ENCODE measurements around the gene ZDHHC12.

The ZDHHC12 gene

DNA sequence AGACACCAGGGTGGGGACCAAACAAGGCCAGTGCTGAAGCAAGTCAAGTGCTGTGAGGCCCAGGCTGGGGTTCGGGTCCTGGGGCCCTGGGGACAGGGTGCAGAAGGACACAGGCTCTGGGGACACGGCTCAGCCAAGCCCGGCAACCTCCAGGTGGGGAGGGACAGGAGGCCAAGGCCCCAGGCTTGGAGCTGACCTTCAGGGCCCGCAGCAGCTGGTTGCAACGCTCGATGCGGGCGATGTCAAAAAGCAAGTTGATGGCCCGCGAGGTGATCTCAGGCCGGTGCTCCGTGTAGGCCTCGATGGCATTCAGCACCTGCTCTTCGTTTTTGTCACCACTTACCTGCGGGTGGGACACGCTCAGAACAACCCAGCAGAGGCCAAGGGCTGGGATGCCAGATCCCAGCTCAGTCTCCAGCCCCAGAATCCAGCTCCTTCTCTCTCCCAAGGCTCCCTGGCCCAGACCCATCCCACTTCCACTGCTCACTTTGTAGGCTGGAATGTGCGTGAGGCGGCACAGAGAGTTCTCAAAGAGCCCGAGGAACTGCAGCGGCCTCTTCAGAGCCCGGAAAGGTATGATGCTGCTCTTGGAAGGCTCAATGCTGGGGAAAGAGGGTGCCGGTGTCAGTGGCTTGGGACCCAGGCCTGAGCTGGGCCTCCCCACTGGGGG is 27.1 kb upstream of the ZDHHC12 start:
- no peaks in the 10 kb centered on the region for H3K27me3 ChIP-seq (ENCODE audit: insufficient read depth, low read length)
- H3K9me3 ChIP-seq (ENCODE audit: low read length), result no peaks in the 10 kb centered on the region
- peaks cover 28% of the 10 kb centered on the region for H3K36me3 ChIP-seq (ENCODE audit: insufficient read depth, low read length)
- H2AFZ ChIP-seq (ENCODE audit: low read depth, low read length), result no peak overlapping the region
- H3K4me1 ChIP-seq (ENCODE audit: insufficient read depth, low read length), result no peaks in the 10 kb centered on the region
- no peak overlapping the region for H3K4me3 ChIP-seq (ENCODE audit: low read length)

GRCh38 chr9:128747241-128747640 is 23.3 kb upstream of the ZDHHC12 start:
- no peak overlapping the region for H3K4me3 ChIP-seq (ENCODE audit: low read length)
- H3K27me3 ChIP-seq (ENCODE audit: insufficient read depth, low read length), result no peaks in the 10 kb centered on the region
- no peaks in the 10 kb centered on the region for H3K4me1 ChIP-seq (ENCODE audit: insufficient read depth, low read length)
- peaks cover 16% of the 10 kb centered on the region for H3K36me3 ChIP-seq (ENCODE audit: insufficient read depth, low read length)
- no peak overlapping the region for H2AFZ ChIP-seq (ENCODE audit: low read depth, low read length)
- no peaks in the 10 kb centered on the region for H3K9me3 ChIP-seq (ENCODE audit: low read length)

GRCh38 chr9:128743421-128743820 is 19.5 kb upstream of the ZDHHC12 start:
- no peaks in the 10 kb centered on the region for H3K9me3 ChIP-seq (ENCODE audit: low read length)
- no peaks in the 10 kb centered on the region for H3K4me1 ChIP-seq (ENCODE audit: insufficient read depth, low read length)
- peaks cover 18% of the 10 kb centered on the region for H3K36me3 ChIP-seq (ENCODE audit: insufficient read depth, low read length)
- no peak overlapping the region for H3K4me3 ChIP-seq (ENCODE audit: low read length)
- H2AFZ ChIP-seq (ENCODE audit: low read depth, low read length), result no peak overlapping the region
- H3K27me3 ChIP-seq (ENCODE audit: insufficient read depth, low read length), result no peaks in the 10 kb centered on the region

DNA sequence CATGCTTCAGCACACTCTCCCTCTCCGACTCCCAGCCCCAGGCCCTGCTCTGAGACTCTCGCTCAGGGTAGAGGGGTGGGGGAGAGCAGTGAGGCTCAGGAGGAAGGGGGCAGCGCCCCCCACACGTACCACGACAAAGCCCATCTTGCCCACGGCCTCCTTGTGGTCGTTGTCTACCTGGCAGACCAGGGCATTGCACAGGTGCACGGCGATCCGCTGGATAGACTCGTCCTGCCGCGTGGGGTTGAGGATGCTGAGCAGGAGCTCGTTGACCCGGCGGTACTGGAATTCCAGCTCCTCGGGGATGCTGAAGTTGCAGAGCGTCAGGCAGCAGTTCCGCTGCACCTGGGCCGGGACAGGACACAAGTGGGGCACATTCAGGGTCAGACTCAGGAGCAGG is 18.5 kb upstream of the ZDHHC12 start:
- Histone ChIP-seq H3K9me3 (ENCODE audit: low read length) (no peaks in the 10 kb centered on the region), H2AFZ (ENCODE audit: low read depth, low read length) (no peak overlapping the region), H3K36me3 (ENCODE audit: insufficient read depth, low read length) (peaks cover 19% of the 10 kb centered on the region)

GRCh38 chr9:128735373-128735772 is 11.4 kb upstream of the ZDHHC12 start:
- Histone ChIP-seq H3K27me3 (ENCODE audit: insufficient read depth, low read length) (no peaks in the 10 kb centered on the region), H3K36me3 (ENCODE audit: insufficient read depth, low read length) (peaks cover 32% of the 10 kb centered on the region), H2AFZ (ENCODE audit: low read depth, low read length) (no peak overlapping the region)

More for the DNA sequence above, 18.5 kb upstream of the ZDHHC12 start:
- H3K27me3 ChIP-seq (ENCODE audit: insufficient read depth, low read length), result no peaks in the 10 kb centered on the region
- no peaks in the 10 kb centered on the region for H3K4me1 ChIP-seq (ENCODE audit: insufficient read depth, low read length)
- no peak overlapping the region for H3K4me3 ChIP-seq (ENCODE audit: low read length)

GRCh38 chr9:128733256-128733655 is 9.3 kb upstream of the ZDHHC12 start:
- Histone ChIP-seq H3K4me1 (ENCODE audit: insufficient read depth, low read length) (no peaks in the 10 kb centered on the region), H3K36me3 (ENCODE audit: insufficient read depth, low read length) (peaks cover 26% of the 10 kb centered on the region), H3K27me3 (ENCODE audit: insufficient read depth, low read length) (no peaks in the 10 kb centered on the region), H2AFZ (ENCODE audit: low read depth, low read length) (no peak overlapping the region), H3K4me3 (ENCODE audit: low read length) (no peak overlapping the region), H3K9me3 (ENCODE audit: low read length) (no peaks in the 10 kb centered on the region)

More at GRCh38 chr9:128735373-128735772, 11.4 kb upstream of the ZDHHC12 start:
- Histone ChIP-seq H3K9me3 (ENCODE audit: low read length) (no peaks in the 10 kb centered on the region), H3K4me3 (ENCODE audit: low read length) (no peak overlapping the region), H3K4me1 (ENCODE audit: insufficient read depth, low read length) (no peaks in the 10 kb centered on the region)

DNA sequence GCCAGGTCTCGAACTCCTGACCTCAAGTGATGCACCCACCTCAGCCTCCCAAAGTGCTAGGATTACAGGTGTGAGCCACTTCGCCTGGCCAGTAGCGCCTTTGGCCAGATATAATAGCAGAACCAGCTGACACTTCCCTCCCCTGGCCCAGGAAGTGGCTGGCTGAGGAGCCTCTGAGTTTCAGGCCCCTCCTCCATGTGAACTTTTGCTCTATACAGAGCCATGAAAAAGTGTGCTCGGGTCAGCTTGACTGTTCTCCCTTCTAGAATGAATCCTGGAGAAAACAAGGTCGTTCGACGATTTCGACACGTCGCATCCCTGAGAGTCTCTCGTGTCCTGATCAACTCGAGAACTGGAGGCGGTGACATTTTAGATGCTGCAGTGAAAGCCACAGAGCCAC is 8.6 kb upstream of the ZDHHC12 start:
- no peak overlapping the region for H2AFZ ChIP-seq (ENCODE audit: low read depth, low read length)
- H3K9me3 ChIP-seq (ENCODE audit: low read length), result no peaks in the 10 kb centered on the region
- no peaks in the 10 kb centered on the region for H3K27me3 ChIP-seq (ENCODE audit: insufficient read depth, low read length)
- H3K4me3 ChIP-seq (ENCODE audit: low read length), result no peak overlapping the region
- H3K4me1 ChIP-seq (ENCODE audit: insufficient read depth, low read length), result no peaks in the 10 kb centered on the region
- peaks cover 26% of the 10 kb centered on the region for H3K36me3 ChIP-seq (ENCODE audit: insufficient read depth, low read length)

- H3K9me3 ChIP-seq (ENCODE audit: low read length), result no peaks in the 10 kb centered on the region
- no peaks in the 10 kb centered on the region for H3K27me3 ChIP-seq (ENCODE audit: insufficient read depth, low read length)
- no peak overlapping the region for H2AFZ ChIP-seq (ENCODE audit: low read depth, low read length)
- no peaks in the 10 kb centered on the region for H3K4me1 ChIP-seq (ENCODE audit: insufficient read depth, low read length)
- peaks cover 21% of the 10 kb centered on the region for H3K36me3 ChIP-seq (ENCODE audit: insufficient read depth, low read length)
- H3K4me3 ChIP-seq (ENCODE audit: low read length), result no peak overlapping the region
These were observed 7.8 kb upstream of the ZDHHC12 start for GRCh38 chr9:128731691-128732090.

GRCh38 chr9:128731093-128731492 is 7.2 kb upstream of the ZDHHC12 start:
- no peaks in the 10 kb centered on the region for H3K27me3 ChIP-seq (ENCODE audit: insufficient read depth, low read length)
- peaks cover 21% of the 10 kb centered on the region for H3K36me3 ChIP-seq (ENCODE audit: insufficient read depth, low read length)
- no peak overlapping the region for H3K4me3 ChIP-seq (ENCODE audit: low read length)
- H3K4me1 ChIP-seq (ENCODE audit: insufficient read depth, low read length), result no peaks in the 10 kb centered on the region
- H2AFZ ChIP-seq (ENCODE audit: low read depth, low read length), result no peak overlapping the region
- H3K9me3 ChIP-seq (ENCODE audit: low read length), result no peaks in the 10 kb centered on the region

GRCh38 chr9:128729766-128730517 is 6.0 kb upstream of the ZDHHC12 start:
- no peaks in the 10 kb centered on the region for H3K4me1 ChIP-seq (ENCODE audit: insufficient read depth, low read length)
- H3K4me3 ChIP-seq (ENCODE audit: low read length), result no peak overlapping the region
- H3K36me3 ChIP-seq (ENCODE audit: insufficient read depth, low read length), result peaks cover 16% of the 10 kb centered on the region
- no peaks in the 10 kb centered on the region for H3K9me3 ChIP-seq (ENCODE audit: low read length)
- H2AFZ ChIP-seq (ENCODE audit: low read depth, low read length), result no peak overlapping the region
- no peaks in the 10 kb centered on the region for H3K27me3 ChIP-seq (ENCODE audit: insufficient read depth, low read length)

DNA sequence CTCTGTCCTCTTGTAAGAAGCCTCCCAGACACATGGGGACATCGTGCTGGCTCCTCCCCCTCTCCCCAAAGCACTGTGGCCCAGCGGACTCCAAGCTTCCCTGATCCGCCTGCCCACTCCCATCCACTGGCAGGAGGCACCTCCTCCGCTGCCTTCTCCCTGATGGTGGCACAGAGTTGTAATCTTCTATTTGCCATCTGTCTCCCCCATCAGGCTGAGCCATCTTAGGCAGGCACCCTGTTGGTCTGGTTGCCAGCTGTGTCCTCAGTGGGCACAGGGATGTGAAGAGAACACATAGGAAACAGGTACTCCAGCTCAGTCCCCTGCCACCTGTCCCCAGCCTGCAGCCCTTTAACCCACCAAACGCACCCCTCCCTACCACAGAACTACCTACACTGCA is 5.4 kb upstream of the ZDHHC12 start:
- H3K27me3 ChIP-seq (ENCODE audit: insufficient read depth, low read length), result no peaks in the 10 kb centered on the region
- H3K4me3 ChIP-seq (ENCODE audit: low read length), result no peak overlapping the region
- H3K4me1 ChIP-seq (ENCODE audit: insufficient read depth, low read length), result no peaks in the 10 kb centered on the region
- H3K9me3 ChIP-seq (ENCODE audit: low read length), result no peaks in the 10 kb centered on the region
- H3K36me3 ChIP-seq (ENCODE audit: insufficient read depth, low read length), result peaks cover 10% of the 10 kb centered on the region
- H2AFZ ChIP-seq (ENCODE audit: low read depth, low read length), result no peak overlapping the region

DNA sequence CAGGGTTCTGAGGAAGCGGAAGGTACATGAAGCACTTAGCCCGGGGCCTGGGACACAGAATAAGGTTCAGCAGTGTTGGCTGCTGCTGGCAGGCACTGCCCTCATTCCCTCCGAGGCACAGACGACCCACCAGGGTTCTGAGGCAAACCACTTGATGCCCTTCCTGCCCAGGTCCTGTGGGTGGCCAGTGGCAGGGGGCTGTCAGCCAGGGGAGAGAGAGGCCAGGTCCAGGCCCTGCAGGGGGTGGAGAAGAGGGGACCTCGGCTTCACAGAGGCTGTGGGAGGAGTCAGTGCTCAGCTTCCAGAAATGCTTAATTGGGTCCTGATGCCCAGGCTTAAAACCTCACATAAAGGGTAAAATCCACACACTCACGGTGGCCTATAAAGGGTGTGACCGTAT is 4.4 kb upstream of the ZDHHC12 start:
- no peaks in the 10 kb centered on the region for H3K27me3 ChIP-seq (ENCODE audit: insufficient read depth, low read length)

DNA sequence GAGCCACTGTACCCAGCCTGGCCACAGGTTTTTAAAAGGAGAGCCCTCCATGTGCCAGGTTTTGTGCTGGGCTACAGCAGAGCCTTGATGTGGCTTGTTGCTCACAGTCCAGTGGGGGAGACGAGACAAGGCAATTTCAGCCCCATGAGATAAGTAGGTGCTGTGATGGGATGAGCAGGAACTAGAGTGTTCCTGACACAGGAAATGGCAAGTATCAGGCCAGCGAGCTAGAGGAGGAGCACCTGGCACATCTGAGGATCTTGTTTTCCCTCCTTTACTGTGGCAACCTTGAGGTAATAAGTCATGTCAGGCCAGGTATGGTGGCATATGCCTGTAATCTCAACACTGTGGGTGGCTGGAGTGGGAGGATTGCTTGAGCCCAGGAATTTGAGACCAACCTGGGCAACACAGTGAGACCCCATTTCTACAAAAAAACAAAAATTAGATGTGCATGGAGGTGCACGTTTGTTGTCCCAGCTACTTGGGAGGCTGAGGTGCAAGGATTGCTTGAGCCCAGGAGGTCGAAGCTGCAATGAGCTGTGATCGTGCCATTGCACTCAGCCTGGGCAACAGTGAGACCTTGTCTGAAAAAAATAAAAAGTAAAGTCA is 3.8 kb upstream of the ZDHHC12 start:
- Histone ChIP-seq H3K9me3 (ENCODE audit: low read length) (no peaks in the 10 kb centered on the region), H3K4me1 (ENCODE audit: insufficient read depth, low read length) (no peaks in the 10 kb centered on the region), H3K27me3 (ENCODE audit: insufficient read depth, low read length) (no peaks in the 10 kb centered on the region), H3K36me3 (ENCODE audit: insufficient read depth, low read length) (peaks cover 8% of the 10 kb centered on the region), H2AFZ (ENCODE audit: low read depth, low read length) (no peak overlapping the region), H3K4me3 (ENCODE audit: low read length) (no peak overlapping the region)

More for the DNA sequence above, 4.4 kb upstream of the ZDHHC12 start:
- no peak overlapping the region for H2AFZ ChIP-seq (ENCODE audit: low read depth, low read length)
- H3K4me3 ChIP-seq (ENCODE audit: low read length), result no peak overlapping the region
- no peaks in the 10 kb centered on the region for H3K4me1 ChIP-seq (ENCODE audit: insufficient read depth, low read length)
- H3K9me3 ChIP-seq (ENCODE audit: low read length), result no peaks in the 10 kb centered on the region
- peaks cover 8% of the 10 kb centered on the region for H3K36me3 ChIP-seq (ENCODE audit: insufficient read depth, low read length)
